Measurements from ENCODE around the gene RBSN.

DNA sequence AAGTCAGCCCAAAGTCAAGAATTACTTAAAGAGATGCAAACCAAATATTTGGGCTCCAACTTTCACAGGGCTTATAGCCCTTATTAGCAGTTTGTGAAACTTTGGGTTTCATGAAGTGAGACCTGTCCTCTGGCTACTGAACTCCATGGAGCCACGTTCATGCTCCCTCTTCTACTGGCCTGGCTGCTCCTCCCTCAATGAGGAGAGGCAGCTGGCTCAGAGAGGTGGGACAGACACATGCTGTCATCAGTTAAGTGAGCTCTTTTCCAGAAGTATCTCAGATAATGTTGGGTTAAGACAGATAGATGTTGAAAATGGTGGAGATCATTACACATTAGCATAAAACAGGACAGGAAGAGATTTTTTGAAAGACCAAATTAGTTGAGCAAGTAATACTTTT lies 53.3 kb downstream of the RBSN start:
- no peak for TF ChIP-seq CTCF (IDR thresholded peaks at IDR 0.05)
- no peak for TF ChIP-seq POLR2A (IDR thresholded peaks at IDR 0.05)
